Neural progenitor cell (in vitro differentiated cells): ENCODE results near the gene TEX11. TPM values are rescaled to one million over a fixed set of nuclear protein-coding genes. Genes with fewer than 3 reads are reported as not detected.

Experiments
- DNase-seq: peaks from one replicate; pipeline ENCODE4 v3.0.0-alpha.2; 2016; ENCODE audit warnings: low spot score
- H2AFZ ChIP-seq: fragments of 200-600 bp; sonication (generic); replicated peaks from 2 replicates; pipeline ENCODE4 v1.6.1; 2016; ENCODE audit warnings: antibody characterized with exemption
- H3F3A ChIP-seq: fragments of 200-600 bp; sonication (generic); 2 replicates; pipeline ENCODE4 v1.6.1; 2016; ENCODE audit warnings: antibody characterized with exemption, low read depth
- H3K27ac ChIP-seq: fragments of 200-600 bp; sonication (generic); 2 replicates; pipeline ENCODE4 v1.5.1; 2016; ENCODE audit warnings: mild to moderate bottlenecking
- H3K27me3 ChIP-seq: fragments of 200-600 bp; sonication (generic); 2 replicates; pipeline ENCODE4 v1.6.1; 2016; ENCODE audit warnings: mild to moderate bottlenecking, moderate library complexity
- H3K36me3 ChIP-seq: fragments of 200-600 bp; sonication (generic); 2 replicates; pipeline ENCODE4 v1.5.1; 2016
- H3K4me1 ChIP-seq: fragments of 200-600 bp; sonication (generic); 2 replicates; pipeline ENCODE4 v1.6.1; 2016; ENCODE audit warnings: mixed run types
- H3K4me2 ChIP-seq: fragments of 200-600 bp; sonication (generic); 2 replicates; pipeline ENCODE4 v1.6.1; 2016
- H3K4me3 ChIP-seq: fragments of 200-600 bp; sonication (generic); 2 replicates; pipeline ENCODE4 v1.5.1; 2016
- H3K79me2 ChIP-seq: fragments of 200-600 bp; sonication (generic); 2 replicates; pipeline ENCODE4 v1.6.1; 2016; ENCODE audit warnings: low read depth
- H3K9ac ChIP-seq: fragments of 200-600 bp; sonication (generic); 2 replicates; pipeline ENCODE4 v1.6.1; 2016
- H3K9me3 ChIP-seq: fragments of 200-600 bp; sonication (generic); 2 replicates; pipeline ENCODE4 v1.5.1; 2016; ENCODE audit warnings: low read depth
- H4K20me1 ChIP-seq: fragments of 200-600 bp; sonication (generic); 2 replicates; pipeline ENCODE4 v1.6.1; 2016; ENCODE audit warnings: low read depth
- H3K27ac Mint-ChIP-seq: 3 replicates; pipeline ENCODE4 v1.8.0; 2021; ENCODE audit warnings: mixed read lengths
- H3K27me3 Mint-ChIP-seq: 2 replicates; pipeline ENCODE4 v1.8.0; 2022; ENCODE audit warnings: low read depth, mild to moderate bottlenecking, inconsistent platforms, moderate library complexity, mixed read lengths; ENCODE audit not compliant: insufficient read depth
- H3K36me3 Mint-ChIP-seq: 3 replicates; pipeline ENCODE4 v1.8.0; 2021; ENCODE audit warnings: mixed read lengths
- H3K4me1 Mint-ChIP-seq: 3 replicates; pipeline ENCODE4 v1.8.0; 2021; ENCODE audit warnings: mixed read lengths
- H3K4me3 Mint-ChIP-seq: 3 replicates; pipeline ENCODE4 v1.8.0; 2021; ENCODE audit warnings: mild to moderate bottlenecking, moderate library complexity, mixed read lengths
- H3K9me3 Mint-ChIP-seq: 3 replicates; pipeline ENCODE4 v1.8.0; 2020; ENCODE audit warnings: mixed read lengths
- CTCF ChIP-seq: fragments of 200-600 bp; sonication (generic); IDR thresholded peaks from 2 replicates; pipeline ENCODE4 v1.5.1; 2017; ENCODE audit warnings: antibody characterized with exemption, mild to moderate bottlenecking
- EZH2 ChIP-seq: fragments of 200-600 bp; sonication (generic); IDR thresholded peaks from 2 replicates; pipeline ENCODE4 v1.6.1; 2017; ENCODE audit warnings: antibody characterized with exemption, mild to moderate bottlenecking, moderate library complexity
- EZH2phosphoT487 ChIP-seq: fragments of 200-600 bp; sonication (generic); IDR thresholded peaks from 2 replicates; pipeline ENCODE4 v1.6.1; 2017; ENCODE audit warnings: antibody characterized with exemption
- total RNA-seq: library from RNA; depleted of rRNA; stranded (reverse); fragments of >200 nt; gene quantifications from 2 replicates; pipeline ENCODE4 v1.2.3, GENCODE V29; 2015; ENCODE audit warnings: low replicate concordance

Gene TEX11
- total RNA-seq, 1 donor from 2014 or later, result not detected

- Histone ChIP-seq H3K9ac (no peak overlapping the region), H3K27ac (no peak overlapping the region), H4K20me1 (peaks cover 19% of the 10 kb centered on the region), H2AFZ (no peak overlapping the region), H3K9me3 (no peaks in the 10 kb centered on the region), H3K4me1 (no peaks in the 10 kb centered on the region), H3K4me2 (no peak overlapping the region), H3K36me3 (no peaks in the 10 kb centered on the region), H3K79me2 (no peaks in the 10 kb centered on the region), H3K4me3 (no peak overlapping the region), H3K27me3 (no peaks in the 10 kb centered on the region), H3F3A (no peaks in the 10 kb centered on the region)
- Mint-ChIP-seq H3K4me1 (no peaks in the 10 kb centered on the region), H3K36me3 (peaks cover 30% of the 10 kb centered on the region), H3K27ac (no peak overlapping the region), H3K27me3 (peaks cover 6% of the 10 kb centered on the region), H3K9me3 (peaks cover 3% of the 10 kb centered on the region), H3K4me3 (no peak overlapping the region)
- no peak for DNase-seq
- no peak for TF ChIP-seq EZH2
- TF ChIP-seq CTCF, result no peak
- TF ChIP-seq EZH2phosphoT487, result no peak
Measured at GRCh38 chrX:70497026-70497425, 411.5 kb downstream of the TEX11 start.

- Histone ChIP-seq H3K79me2 (peaks cover 1% of the 10 kb centered on the region), H3K9ac (no peak overlapping the region), H3F3A (no peaks in the 10 kb centered on the region), H3K4me2 (no peak overlapping the region), H2AFZ (no peak overlapping the region), H3K27me3 (no peaks in the 10 kb centered on the region), H3K27ac (no peak overlapping the region), H4K20me1 (peaks cover 21% of the 10 kb centered on the region), H3K9me3 (no peaks in the 10 kb centered on the region), H3K4me1 (no peaks in the 10 kb centered on the region), H3K36me3 (no peaks in the 10 kb centered on the region), H3K4me3 (no peak overlapping the region)
- Mint-ChIP-seq H3K4me1 (no peaks in the 10 kb centered on the region), H3K9me3 (peaks cover 3% of the 10 kb centered on the region), H3K36me3 (peaks cover 33% of the 10 kb centered on the region), H3K4me3 (no peak overlapping the region), H3K27me3 (peaks cover 7% of the 10 kb centered on the region), H3K27ac (no peak overlapping the region)
- TF ChIP-seq EZH2 (no peak), EZH2phosphoT487 (no peak), CTCF (no peak)
- no peak for DNase-seq
Measured at GRCh38 chrX:70496491-70496890, 412.0 kb downstream of the TEX11 start.

- Histone ChIP-seq H4K20me1 (peaks cover 35% of the 10 kb centered on the region), H3K4me3 (no peak overlapping the region), H3K27me3 (no peaks in the 10 kb centered on the region), H2AFZ (no peak overlapping the region), H3K4me2 (no peak overlapping the region), H3K36me3 (peaks cover 5% of the 10 kb centered on the region), H3K4me1 (no peaks in the 10 kb centered on the region), H3K79me2 (peaks cover 20% of the 10 kb centered on the region), H3K9ac (no peak overlapping the region), H3F3A (no peaks in the 10 kb centered on the region), H3K9me3 (no peaks in the 10 kb centered on the region), H3K27ac (no peak overlapping the region)
- no peak for TF ChIP-seq EZH2phosphoT487
- TF ChIP-seq EZH2, result no peak
- no peak for TF ChIP-seq CTCF
- H3K4me3 Mint-ChIP-seq, result no peak overlapping the region
- H3K9me3 Mint-ChIP-seq, result peaks cover 3% of the 10 kb centered on the region
- no peak for DNase-seq
- no peaks in the 10 kb centered on the region for H3K4me1 Mint-ChIP-seq
- peaks cover 7% of the 10 kb centered on the region for H3K27me3 Mint-ChIP-seq
- H3K27ac Mint-ChIP-seq, result no peak overlapping the region
- peaks cover 28% of the 10 kb centered on the region for H3K36me3 Mint-ChIP-seq
Measured at GRCh38 chrX:70494441-70494840, 414.1 kb downstream of the TEX11 start.
